Epithelial cell of proximal tubule (primary cell): ENCODE data around the gene TAX1BP1. TPM values are rescaled to one million over a fixed set of nuclear protein-coding genes. Genes with fewer than 3 reads are reported as not detected.

Experiments used
- DNase-seq: peaks from one replicate; pipeline ENCODE4 v3.0.0-alpha.2; 2011; ENCODE audit warnings: low read depth
- H3K4me3 ChIP-seq: 2 replicates; pipeline ENCODE4 v1.5.1; 2011; ENCODE audit warnings: low read depth, mild to moderate bottlenecking, low read length
- total RNA-seq: library from RNA; depleted of rRNA; stranded (reverse); fragments of >200 nt; gene quantifications from 2 replicates; pipeline ENCODE4 v1.2.3, GENCODE V29; 2015
- TF ChIP-seq, protein P1 (sequence below): conservative IDR thresholded peaks from 2 replicates; pipeline ENCODE4 v1.5.1; 2012; ENCODE audit warnings: low read depth, mild to moderate bottlenecking, low read length

The TAX1BP1 gene
- total RNA-seq, 1 donor from 2014 or later: 63.1 TPM

DNA sequence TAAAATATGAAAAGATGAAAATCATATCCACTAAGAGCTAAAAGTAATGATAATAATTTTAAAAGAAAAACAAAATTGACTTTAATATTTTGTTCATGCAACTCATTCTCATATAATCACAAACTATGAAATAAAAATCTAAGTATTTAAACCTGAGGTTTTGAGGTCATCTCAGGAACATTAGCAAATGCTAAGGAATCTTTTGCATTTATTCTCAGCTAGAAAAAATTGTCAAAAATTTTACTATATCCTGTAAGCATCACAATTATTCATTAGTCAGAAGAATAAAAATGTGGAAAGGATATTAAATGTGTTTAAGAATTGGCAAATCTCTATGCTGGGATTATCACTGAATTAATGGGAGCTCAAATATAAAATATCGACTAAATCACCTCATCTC lies 36.8 kb upstream of the TAX1BP1 start:
- TF ChIP-seq, protein P1, sequence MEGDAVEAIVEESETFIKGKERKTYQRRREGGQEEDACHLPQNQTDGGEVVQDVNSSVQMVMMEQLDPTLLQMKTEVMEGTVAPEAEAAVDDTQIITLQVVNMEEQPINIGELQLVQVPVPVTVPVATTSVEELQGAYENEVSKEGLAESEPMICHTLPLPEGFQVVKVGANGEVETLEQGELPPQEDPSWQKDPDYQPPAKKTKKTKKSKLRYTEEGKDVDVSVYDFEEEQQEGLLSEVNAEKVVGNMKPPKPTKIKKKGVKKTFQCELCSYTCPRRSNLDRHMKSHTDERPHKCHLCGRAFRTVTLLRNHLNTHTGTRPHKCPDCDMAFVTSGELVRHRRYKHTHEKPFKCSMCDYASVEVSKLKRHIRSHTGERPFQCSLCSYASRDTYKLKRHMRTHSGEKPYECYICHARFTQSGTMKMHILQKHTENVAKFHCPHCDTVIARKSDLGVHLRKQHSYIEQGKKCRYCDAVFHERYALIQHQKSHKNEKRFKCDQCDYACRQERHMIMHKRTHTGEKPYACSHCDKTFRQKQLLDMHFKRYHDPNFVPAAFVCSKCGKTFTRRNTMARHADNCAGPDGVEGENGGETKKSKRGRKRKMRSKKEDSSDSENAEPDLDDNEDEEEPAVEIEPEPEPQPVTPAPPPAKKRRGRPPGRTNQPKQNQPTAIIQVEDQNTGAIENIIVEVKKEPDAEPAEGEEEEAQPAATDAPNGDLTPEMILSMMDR: no peak
- DNase-seq: no peak
- H3K4me3 ChIP-seq: no peak overlapping the region

DNA sequence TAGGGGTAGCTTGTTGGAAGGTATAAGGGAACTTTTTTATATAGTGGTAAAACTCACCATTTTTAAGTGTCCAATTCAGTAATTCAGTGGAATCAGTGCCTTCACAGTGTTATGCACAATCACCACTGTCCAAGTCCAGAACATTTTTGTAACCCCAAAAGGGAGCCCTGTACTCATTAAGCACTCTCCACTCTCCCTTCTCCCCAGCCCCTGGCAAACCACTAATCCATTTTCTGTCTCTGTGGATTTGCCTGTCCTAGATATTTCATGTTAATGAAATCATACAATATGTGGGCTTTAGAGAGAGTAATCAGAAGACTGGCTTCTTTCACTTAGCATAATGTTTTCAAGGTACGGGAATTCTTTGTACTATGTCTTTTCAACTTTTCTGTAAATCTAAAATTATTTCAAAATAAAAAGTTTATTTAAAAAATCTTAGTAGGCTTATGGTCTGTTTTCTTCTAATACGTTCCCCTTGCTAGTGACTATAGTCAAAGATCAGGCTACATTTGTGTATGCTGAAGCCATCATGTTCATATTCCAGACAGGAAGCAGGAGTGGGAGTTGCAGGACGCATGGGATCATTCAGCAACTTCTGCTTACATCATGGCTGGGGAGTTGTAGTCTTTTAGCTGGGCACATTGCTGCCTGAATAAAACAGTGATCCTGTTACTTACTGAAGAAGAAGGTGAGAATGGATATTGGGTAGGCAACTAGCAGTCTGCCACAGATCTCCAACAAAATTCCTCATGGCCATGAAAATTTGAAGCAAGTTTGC lies 35.4 kb upstream of the TAX1BP1 start:
- no peak overlapping the region for H3K4me3 ChIP-seq
- DNase-seq: no peak
- TF ChIP-seq, protein P1: no peak

- H3K4me3 ChIP-seq: no peak overlapping the region
- DNase-seq: no peak
- TF ChIP-seq, protein P1: no peak
These were observed 34.8 kb upstream of the TAX1BP1 start for GRCh38 chr7:27705200-27705594.

DNA sequence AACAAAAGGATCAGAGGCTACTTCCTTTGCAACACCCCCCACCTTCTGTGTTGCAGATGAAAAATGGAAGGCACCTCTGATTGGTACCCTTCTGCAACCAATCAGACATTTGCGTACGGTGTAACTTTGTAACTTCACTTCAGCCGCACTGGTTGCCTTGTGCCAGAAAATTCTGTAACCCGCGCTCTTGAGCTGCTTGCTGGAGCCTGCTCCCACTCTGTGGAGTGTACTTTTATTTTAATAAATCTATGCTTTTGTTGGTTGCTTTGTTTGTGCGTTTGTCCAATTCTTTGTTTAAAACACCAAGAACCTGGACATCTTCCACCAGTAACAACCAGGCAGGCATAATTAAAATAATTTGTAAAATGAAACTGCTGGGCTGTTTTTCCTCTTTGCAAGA lies 31.5 kb upstream of the TAX1BP1 start:
- no peak for DNase-seq
- TF ChIP-seq, protein P1: no peak
- H3K4me3 ChIP-seq: no peak overlapping the region

- TF ChIP-seq, protein P1: no peak
- no peak overlapping the region for H3K4me3 ChIP-seq
- no peak for DNase-seq
These were observed 30.6 kb upstream of the TAX1BP1 start for GRCh38 chr7:27709137-27710075.

- H3K4me3 ChIP-seq: no peak overlapping the region
- TF ChIP-seq, protein P1: no peak
- no peak for DNase-seq
These were observed 27.7 kb upstream of the TAX1BP1 start for GRCh38 chr7:27712217-27712616.
